GOT3 (cell line): ENCODE measurements around the gene AUP1.
A peak's percentile ranks its signal among the peaks of the same experiment; 100 is the strongest.

Experiments
- DNase-seq: peaks from one replicate; lab custom pipeline; 2025; ENCODE audit warnings: mixed read lengths; lab: John Stamatoyannopoulos, UW

Gene AUP1

GRCh38 chr2:74513605-74514367 is 15.7 kb downstream of the AUP1 start:
- DNase-seq = no peak

GRCh38 chr2:74512744-74513604 is 16.5 kb downstream of the AUP1 start:
- DNase-seq = no peak

GRCh38 chr2:74511104-74511989 is 18.2 kb downstream of the AUP1 start:
- no peak for DNase-seq

GRCh38 chr2:74510272-74510671 is 19.2 kb downstream of the AUP1 start:
- no peak for DNase-seq

- peak; percentile 34 for DNase-seq
These were observed 21.5 kb downstream of the AUP1 start for GRCh38 chr2:74507926-74508520.

- peak; percentile 96 for DNase-seq
These were observed 22.2 kb downstream of the AUP1 start, which contains the start of gene PCGF1 for GRCh38 chr2:74507145-74507925. TSS of gene PCGF1 (minus strand) at chr2:74507695. CDS start at chr2:74507668, 27 bp downstream.

GRCh38 chr2:74505448-74506246 is 23.9 kb downstream of the AUP1 start:
- DNase-seq = no peak

GRCh38 chr2:74504591-74504990 is 24.9 kb downstream of the AUP1 start:
- no peak for DNase-seq

GRCh38 chr2:74503506-74504475 is 25.7 kb downstream of the AUP1 start:
- DNase-seq = no peak

- DNase-seq = peak; percentile 49
These were observed 26.6 kb downstream of the AUP1 start for GRCh38 chr2:74502720-74503505.

GRCh38 chr2:74502147-74502719 is 27.3 kb downstream of the AUP1 start:
- no peak for DNase-seq

- no peak for DNase-seq
These were observed 28.0 kb downstream of the AUP1 start for GRCh38 chr2:74501335-74502071.

GRCh38 chr2:74500578-74500946 is 28.9 kb downstream of the AUP1 start:
- DNase-seq = no peak

GRCh38 chr2:74499940-74500577 is 29.4 kb downstream of the AUP1 start:
- no peak for DNase-seq

- no peak for DNase-seq
These were observed 30.1 kb downstream of the AUP1 start, which contains the start of gene LBX2 for GRCh38 chr2:74499267-74499939. TSS of gene LBX2 (minus strand) at chr2:74499603. CDS start at chr2:74499537, 66 bp downstream.
